RKO (cell line): ENCODE results near the gene ADIPOR2.
A peak's percentile ranks its signal among the peaks of the same experiment; 100 is the strongest.
"Not testable (repeated sequence)": the region's sequence is repeated elsewhere in the genome, so short reads cannot be mapped to it uniquely, and the experiment has no call there.

Experiments
- DNase-seq: peaks from one replicate; pipeline ENCODE4 v3.0.0-alpha.2; 2016; ENCODE audit warnings: low spot score

The ADIPOR2 gene

GRCh38 chr12:1815814-1816729, 125.2 kb downstream of the ADIPOR2 start:
- DNase-seq = no peak

GRCh38 chr12:1816730-1817348, 126.0 kb downstream of the ADIPOR2 start:
- DNase-seq = no peak

DNA sequence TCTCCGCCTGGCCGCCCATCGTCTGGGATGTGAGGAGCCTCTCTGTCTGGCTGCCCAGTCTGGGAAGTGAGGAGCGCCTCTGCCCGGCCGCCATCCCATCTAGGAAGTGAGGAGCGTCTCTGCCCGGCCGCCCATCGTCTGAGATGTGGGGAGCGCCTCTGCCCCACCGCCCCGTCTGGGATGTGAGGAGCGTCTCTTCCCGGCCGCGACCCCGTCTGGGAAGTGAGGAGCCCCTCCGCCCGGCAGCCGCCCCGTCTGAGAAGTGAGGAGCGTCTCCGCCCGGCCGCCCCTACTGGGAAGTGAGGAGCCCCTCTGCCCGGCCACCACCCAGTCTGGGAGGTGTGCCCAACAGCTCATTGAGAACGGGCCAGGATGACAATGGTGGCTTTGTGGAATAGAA, 127.1 kb downstream of the ADIPOR2 start:
- not testable (repeated sequence) for DNase-seq

GRCh38 chr12:1819050-1819449, 128.2 kb downstream of the ADIPOR2 start:
- DNase-seq = no peak

DNA sequence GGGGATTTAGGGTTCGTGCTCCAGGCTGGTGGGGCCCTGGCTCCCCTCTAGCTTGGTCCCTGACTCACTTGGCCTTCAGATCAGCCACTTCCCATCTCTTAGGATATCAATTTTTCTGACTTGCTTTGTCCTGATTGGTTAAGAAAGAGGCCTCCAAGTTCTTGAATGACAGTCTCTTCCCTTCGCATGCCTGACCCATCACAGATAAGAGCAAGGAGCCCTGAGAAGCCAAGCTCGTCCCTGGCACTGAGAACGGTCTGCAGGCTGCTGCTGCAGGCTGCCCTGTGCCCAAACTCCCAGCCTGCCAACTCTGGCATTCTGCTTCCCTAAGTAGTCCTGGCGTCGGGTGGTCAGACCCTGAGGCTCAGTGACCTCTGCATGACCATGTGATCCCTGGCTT, 128.7 kb downstream of the ADIPOR2 start:
- no peak for DNase-seq

DNA sequence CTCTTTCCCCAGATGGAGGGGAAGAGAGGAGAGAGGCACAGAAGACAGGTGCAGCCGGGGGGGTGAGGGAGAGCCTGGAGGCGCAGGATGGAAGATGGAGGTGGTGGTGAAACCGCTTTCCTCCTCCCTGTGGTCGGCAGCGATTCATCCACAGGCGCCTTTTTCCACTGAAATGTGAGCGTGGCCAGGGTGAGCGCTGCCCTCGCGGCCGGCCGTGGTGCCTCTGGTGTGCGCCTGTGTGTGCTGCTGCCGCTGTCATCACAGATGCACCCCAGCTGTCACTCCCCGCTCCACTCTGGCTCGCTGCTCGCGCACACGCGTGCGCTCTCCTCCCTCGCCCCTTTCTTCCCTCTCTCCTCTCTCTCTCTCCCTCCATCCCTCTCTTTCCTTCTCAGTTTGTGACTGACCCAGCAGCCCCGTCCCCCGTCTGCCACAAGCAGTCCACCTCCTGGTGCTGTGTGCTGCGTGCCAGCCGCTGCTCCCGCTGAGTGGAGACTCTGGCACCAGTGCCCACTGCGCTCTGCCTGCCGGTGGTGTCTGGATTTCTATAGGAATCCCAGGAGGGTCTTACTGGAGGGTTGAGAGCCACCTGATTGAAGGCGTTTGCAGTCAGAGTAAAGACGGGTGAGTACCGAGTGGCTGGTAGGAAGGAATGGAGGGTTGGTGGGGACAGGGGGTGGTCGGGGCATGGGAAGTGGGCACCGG, 129.5 kb downstream of the ADIPOR2 start, which contains the start of gene LRTM2:
TSS of gene LRTM2 (plus strand) at position 375 of the 705 bp plus-strand sequence. CDS start 7,584 bp downstream, outside the sequence.
- no peak for DNase-seq

- no peak for DNase-seq
These were observed 130.0 kb downstream of the ADIPOR2 start for GRCh38 chr12:1820896-1821291.

GRCh38 chr12:1821805-1822204, 130.9 kb downstream of the ADIPOR2 start:
- no peak for DNase-seq

DNA sequence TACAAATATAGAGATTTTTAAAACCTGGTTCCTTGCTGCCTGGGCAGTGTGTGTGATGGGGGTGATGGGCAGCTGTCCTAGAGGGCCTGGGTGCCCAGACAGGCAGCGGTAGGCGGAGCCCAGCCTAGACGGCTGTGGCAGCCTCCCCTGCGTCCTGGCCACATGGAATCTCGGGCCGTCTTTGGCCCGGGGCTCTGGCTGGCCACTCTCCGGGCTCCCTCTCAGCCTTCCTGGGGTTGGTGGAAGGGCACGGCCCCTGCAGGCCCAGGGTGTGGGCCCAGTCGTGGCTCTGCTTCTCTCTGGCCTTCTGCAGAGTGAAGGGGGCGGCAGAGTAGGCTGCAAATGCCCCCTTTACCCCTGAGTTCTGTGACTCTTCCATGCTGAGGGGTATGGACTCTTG, 131.8 kb downstream of the ADIPOR2 start:
- DNase-seq = no peak

DNA sequence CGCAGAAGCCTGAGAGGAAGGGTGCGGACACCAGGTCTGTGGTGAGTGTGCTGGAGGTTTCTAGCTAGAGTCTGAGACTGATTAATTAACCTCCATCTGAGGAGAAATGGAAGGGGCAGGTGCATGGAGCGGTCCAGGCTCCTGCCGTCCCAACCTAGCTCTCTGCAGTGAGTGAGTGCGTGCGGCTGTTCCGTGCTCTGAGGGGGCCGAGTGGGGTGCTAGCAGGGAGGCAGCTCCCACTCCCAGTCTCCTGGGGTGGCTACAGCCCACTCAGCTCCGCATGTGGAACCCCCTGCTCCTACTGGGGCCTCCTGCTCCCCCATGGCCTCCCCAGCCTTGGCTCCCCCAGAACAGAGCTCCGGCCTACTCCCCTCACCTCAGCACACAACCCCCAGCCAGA, 132.4 kb downstream of the ADIPOR2 start:
- no peak for DNase-seq

DNA sequence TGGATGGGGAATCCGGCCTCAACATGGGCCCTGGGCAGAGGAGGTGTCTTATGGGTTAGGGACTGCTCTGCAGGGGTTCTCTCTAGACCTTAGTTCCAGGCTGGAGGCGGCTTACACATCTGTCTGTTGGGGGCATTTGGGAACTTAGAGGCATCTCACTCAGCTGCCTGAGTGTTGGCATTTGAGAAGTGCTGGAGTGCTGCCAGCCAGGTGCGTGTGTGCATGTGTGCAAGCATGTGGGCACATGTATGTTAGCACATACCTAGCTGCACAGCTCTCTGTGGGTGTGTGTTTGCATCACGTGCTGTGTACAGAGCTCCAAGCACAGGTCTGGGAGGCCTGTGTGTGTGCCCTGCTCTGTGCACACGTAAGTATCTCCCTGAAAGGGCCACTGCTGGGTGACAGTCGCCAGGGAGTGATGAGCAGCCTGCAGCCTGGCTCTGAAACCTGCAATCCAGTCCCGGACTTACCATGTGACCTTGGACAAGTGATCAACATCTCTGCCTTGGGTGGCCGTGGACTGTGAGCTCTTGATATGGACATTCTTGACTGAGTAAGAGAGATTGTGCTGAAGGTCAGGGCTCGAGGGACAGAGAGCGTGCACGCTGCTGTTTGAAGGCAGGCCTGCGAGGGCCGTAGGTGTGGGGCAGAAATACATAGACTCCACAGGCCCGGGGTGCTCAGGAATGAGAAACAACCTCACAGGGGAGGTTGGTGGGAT, 134.7 kb downstream of the ADIPOR2 start:
- DNase-seq = no peak

- no peak for DNase-seq
These were observed 135.5 kb downstream of the ADIPOR2 start for GRCh38 chr12:1826401-1826800.

- no peak for DNase-seq
These were observed 136.2 kb downstream of the ADIPOR2 start for GRCh38 chr12:1826867-1827705.

GRCh38 chr12:1827826-1828805, 137.2 kb downstream of the ADIPOR2 start:
- no peak for DNase-seq

DNA sequence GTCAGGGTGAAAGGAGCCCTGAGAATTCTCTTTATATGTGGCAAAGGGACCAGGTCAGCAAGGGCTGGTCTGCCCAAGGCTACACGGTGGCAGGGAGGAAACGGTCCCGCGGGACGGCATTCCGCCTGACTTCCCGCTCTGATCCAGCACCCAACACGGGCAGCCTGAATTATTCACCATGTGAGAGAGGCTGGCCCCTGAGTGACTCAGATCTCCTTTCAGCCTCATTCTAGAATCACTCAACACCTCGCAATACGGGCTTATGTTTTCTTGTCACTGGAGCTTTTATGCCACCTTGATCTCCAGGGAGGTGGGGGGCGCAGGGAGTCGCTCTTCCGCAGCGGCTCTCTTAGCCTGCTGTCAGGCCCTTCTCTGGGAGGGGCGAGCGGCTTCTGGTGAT, 138.0 kb downstream of the ADIPOR2 start:
- no peak for DNase-seq

DNA sequence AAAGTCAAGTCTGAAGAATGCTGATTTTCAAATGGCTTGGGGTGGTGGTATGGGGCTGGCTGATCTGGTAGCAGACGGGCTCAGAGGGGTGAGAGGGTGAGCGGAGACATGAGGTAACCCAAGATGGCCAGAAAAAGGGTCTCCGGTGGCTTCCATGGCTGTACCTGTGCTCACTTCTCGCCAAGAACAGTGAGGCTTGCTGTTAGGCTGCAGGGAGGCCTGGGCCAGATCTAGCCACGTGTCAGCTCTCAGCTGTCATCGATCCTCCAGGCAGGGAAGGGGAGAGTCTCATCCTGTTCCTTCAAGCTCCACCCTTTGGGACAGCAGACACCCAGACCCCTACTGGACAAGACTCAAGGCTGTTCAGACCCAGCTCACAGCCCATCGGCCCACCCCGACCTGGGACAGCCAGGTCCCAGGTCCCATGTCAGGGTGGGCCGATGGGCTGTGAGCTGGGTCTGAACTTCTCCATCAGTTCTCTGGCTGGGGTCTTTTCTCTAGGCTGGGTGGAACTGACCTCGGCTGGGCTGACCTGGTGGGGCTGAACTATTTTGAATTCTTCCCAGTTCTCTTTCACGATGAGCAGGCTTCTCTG, 138.5 kb downstream of the ADIPOR2 start:
- DNase-seq = no peak

- DNase-seq = no peak
These were observed 139.6 kb downstream of the ADIPOR2 start for GRCh38 chr12:1830401-1830845.

DNA sequence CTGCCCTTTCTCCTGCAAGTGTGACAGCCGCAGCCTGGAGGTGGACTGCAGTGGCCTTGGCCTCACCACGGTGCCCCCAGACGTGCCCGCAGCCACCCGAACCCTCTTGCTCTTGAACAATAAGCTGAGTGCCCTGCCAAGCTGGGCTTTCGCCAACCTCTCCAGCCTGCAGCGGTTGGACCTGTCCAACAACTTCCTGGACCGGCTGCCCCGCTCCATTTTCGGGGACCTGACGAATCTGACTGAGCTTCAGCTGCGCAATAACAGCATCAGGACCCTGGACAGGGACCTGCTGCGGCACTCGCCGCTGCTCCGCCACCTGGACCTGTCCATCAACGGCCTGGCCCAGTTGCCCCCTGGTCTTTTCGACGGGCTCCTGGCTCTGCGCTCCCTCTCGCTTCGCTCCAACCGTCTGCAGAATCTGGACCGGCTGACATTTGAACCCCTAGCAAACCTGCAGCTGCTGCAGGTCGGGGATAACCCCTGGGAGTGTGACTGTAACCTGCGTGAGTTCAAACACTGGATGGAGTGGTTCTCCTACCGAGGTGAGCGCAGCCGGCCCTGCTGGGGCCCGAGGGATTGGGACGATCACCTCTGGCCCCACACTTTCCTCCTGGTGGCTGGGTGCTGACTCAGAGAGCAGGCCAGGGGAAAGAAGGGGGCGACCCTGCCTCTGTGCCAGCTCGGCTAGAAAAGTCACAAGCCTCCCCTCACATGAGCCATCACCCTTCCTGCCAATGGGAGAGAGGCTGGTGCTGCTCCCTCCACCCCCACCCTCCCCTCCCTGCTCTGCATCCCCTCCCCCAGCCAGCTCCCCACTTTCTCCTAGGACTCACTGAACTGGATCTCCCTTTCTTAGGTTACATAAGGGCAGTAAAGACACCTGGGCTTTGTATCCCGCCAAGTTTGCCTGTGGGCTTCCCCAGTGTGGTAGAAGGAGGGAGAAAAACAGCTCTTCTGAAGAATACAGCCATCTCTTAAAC, 140.4 kb downstream of the ADIPOR2 start:
- DNase-seq = peak; percentile 14
